Measurements from ENCODE around the gene RSPH1. TPM values are rescaled to one million over a fixed set of nuclear protein-coding genes. Genes with fewer than 3 reads are reported as not detected.

Gene RSPH1
- total RNA-seq, 1 experiment from 2014 or later = 2.6 TPM

DNA sequence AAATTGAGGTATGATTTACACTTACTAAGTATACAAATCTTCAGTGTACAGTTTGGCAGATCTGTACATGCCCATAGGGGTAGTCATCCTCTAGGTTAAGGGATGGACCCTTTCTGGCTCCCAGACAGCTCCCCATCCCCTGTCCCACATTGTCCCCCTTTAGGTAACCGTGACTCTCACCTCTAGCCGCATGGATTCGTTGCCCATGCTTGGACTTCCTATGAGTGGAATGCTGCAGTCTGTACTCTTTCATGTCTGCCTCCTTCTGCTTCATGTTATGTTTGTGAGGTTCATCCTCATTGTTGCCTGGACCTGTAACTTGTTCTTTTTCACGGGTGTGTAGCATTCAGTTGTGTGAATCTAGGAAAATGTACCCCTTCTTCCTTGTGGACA is 37.9 kb upstream of the RSPH1 start:
- no peak for DNase-seq (ENCODE audit: low read depth)
- in situ Hi-C loops (cut with HindIII; ENCODE audit: low pct_unique_long_range_greater_than_20kb, low sequenced_read_pairs) = no loop called here

DNA sequence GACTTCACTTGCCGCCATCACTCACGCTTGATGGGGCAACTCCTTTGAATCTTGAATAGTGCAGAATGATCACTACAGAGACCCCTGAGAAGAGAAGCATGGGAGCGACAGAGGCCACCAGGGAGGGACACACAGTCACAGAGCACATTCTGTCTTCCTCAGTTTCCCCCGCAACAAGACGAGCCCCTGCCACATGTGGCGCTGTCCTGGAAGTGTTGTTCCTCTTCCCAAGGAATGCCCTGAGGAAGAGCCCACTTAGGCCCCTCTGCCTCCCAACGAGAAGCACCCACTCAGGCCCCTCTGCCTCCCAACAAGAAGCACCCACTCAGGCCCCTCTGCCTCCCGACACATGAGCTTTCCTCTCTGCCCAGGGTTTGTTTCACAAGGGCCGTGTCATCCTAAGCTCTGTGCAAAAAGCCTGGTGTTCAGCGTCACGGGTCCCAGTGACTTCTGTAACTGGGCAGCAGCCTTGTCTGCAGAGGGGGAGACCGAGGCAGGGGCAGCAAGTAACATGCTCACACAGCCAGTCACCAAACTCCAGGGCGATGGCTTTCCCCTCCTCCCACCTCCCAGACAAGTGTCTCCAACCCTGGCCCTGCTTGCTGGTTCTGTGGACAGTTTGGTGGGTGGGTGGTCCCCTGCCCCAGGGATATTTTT is 37.4 kb upstream of the RSPH1 start:
- in situ Hi-C loops (cut with HindIII; ENCODE audit: low pct_unique_long_range_greater_than_20kb, low sequenced_read_pairs) = no loop called here
- DNase-seq (ENCODE audit: low read depth) = no peak

DNA sequence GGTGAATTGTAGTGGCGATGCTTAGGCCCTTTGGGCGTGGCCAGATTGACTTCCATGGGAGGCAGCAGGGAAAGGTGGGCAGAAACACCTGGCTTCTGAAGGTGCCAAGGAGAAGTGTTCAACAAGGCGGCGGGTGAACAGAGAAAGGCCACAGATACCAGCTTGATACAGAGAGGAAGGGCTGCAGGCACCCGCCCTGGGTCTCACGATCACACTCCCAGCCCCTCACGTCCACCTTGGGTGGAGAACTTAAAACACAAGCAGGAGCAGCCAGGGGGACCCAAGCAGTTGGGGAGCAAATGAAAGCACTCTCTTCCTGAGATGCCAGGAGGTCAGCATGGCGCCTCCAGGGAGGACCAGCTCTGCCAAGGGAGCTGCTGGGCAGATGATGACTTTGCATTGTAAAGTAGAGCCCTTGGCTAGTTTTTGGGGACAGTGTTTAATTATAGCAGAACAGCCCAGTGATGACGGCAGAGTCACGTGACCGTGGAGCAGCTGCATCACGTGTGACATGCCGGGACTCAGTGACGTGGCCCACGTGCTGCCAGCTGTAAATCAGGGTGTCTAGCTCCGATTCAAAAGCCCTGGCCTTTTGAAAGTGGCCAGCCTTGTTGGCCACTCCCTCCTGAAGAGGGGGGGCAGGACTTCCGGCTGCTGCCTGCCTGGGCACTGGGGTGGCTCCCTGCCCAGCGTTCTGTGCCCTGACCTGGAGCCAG is 36.6 kb upstream of the RSPH1 start:
- in situ Hi-C loops (cut with HindIII; ENCODE audit: low pct_unique_long_range_greater_than_20kb, low sequenced_read_pairs) = no loop called here
- DNase-seq (ENCODE audit: low read depth) = no peak

DNA sequence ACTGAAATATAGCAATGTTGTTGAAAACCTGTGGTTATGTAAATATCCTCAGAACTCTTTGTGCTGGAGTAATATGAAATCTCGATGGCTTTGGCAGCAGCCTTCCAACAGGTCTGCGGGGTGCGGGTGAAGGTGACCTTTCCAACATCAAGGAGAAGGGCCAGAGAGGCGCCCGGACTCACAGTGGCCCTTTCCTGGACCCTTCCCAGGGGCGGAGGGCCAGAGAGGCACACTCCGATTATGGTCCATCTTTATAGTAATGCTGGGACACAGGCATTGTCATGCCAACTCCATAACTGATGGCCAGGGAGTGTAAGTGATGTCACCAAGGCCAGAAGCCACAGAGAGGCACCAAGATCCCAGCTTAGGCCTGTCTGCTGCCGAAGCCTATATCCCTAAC is 35.7 kb upstream of the RSPH1 start:
- in situ Hi-C loops (cut with HindIII; ENCODE audit: low pct_unique_long_range_greater_than_20kb, low sequenced_read_pairs) = no loop called here

DNA sequence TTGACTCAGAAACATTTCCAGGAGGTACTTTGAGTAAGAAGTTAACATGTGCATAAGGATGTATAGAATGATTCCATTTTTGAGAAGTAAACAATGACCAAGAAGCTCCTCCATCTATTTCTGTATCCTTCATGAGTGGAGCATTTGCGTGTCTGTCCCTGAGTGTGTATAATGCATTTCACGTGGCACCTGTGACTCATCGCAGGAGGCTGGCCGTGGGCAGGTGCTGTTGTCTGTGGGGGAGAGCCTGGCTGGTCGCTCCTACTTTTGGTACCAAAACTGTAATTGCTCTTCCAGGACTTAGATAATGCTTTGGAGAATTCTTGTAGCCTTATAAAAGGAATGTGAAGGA is 34.1 kb upstream of the RSPH1 start:
- DNase-seq (ENCODE audit: low read depth) = no peak
- in situ Hi-C loops (cut with HindIII; ENCODE audit: low pct_unique_long_range_greater_than_20kb, low sequenced_read_pairs) = no loop called here

More for the DNA sequence above, 35.7 kb upstream of the RSPH1 start:
- DNase-seq (ENCODE audit: low read depth) = no peak

DNA sequence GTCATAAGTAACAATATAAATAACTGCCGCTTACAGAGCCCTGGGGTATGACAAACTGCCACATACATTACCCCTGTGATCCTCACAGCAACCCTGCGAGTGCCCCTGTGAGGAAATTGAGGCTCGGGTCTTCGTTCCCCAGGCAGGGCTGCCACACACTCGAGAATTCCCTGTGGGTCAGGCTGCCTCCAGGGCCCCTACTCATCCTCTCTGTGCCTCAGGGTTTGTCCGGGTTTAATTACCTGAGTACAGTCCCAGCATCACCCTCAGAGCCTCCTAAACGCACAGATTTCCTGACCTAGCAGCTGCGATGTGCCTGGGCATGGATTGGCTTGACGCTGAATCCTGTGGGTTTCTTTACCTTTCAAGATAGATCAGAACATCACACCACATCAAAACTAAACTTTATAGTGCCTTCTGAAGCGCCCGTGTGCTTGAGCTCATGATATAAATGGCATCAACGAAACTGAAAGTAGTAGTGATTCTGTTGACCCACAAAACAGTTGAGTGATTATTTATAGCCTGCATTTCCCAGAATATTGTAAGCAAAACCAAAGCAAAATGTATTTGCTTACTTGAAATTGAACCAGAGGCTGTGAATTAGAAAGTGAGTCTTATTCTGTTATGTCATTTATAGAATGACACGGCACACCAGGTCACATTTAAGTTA is 31.6 kb upstream of the RSPH1 start:
- in situ Hi-C loops (cut with HindIII; ENCODE audit: low pct_unique_long_range_greater_than_20kb, low sequenced_read_pairs) = no loop called here

DNA sequence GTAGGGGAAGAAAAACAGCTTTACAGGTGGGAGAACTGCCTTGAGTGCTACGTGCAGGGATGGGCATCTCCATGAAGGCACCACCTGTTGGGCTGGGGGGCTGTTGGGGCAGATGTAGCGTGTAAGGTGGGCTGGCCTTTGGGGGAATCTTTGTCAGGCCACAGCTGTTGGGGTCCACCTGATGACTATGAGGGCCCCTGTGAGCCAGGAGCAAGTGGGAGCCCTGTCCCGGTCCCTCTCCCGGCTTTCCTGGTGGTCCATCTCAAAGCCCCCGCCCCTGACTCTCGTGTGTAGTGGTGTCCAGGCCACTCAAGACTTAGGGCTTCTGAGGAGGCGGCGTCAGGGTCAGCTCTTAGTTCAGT is 31.1 kb upstream of the RSPH1 start:
- no peak for DNase-seq (ENCODE audit: low read depth)
- in situ Hi-C loops (cut with HindIII; ENCODE audit: low pct_unique_long_range_greater_than_20kb, low sequenced_read_pairs) = no loop called here

More for the DNA sequence above, 31.6 kb upstream of the RSPH1 start:
- DNase-seq (ENCODE audit: low read depth) = no peak

DNA sequence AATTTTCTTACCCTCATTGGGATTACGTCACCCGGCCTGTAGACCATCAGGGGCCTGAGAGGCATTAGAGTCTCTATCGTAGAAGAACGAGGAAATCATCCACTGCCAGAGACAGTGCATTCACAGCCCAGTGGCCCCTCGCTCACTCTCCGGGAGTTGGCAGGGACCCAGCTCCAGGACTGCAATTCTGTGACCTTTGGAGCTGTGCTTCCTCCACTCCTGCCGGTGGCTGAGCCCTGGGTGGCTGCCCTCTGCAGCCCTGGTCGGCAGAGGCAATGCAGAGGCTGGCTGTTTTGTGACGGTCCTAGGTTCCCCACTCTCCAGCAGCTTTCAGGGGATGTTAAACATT is 30.3 kb upstream of the RSPH1 start:
- no peak for DNase-seq (ENCODE audit: low read depth)

DNA sequence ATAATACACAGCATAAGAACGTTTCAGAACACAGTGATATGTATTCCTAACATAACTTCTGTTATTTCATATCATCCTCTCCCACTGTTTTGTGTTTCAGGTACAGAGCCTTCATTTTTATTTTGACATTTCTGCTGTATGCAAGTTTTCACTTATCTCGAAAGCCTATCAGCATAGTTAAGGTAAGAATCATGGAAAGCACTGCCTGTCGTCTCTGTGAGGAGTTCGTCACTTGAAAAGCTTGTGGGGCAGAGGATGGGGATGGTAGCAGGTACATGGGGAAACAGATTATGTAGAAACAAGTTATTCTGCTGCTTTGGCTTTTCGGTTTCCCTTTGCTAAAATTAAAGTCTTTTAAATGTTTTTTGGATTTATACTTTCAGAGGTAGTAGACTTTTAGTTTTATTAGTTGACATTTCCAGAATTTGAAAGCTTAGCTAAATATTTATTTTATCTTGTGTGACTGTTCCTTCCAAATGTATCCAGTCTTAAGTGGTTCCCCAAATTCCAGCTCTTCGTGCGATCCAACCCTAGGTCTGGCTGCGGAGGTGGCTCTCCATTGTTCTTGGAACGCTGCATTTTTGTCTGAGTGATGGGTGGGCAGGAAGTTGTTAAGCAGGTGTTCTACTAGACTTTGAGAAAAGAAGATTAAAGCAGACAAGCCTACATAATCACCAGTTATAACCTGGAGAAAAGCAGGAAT is 29.8 kb upstream of the RSPH1 start:
- DNase-seq (ENCODE audit: low read depth) = no peak
- in situ Hi-C loops (cut with HindIII; ENCODE audit: low pct_unique_long_range_greater_than_20kb, low sequenced_read_pairs) = no loop called here

More for the DNA sequence above, 30.3 kb upstream of the RSPH1 start:
- in situ Hi-C loops (cut with HindIII; ENCODE audit: low pct_unique_long_range_greater_than_20kb, low sequenced_read_pairs) = no loop called here

DNA sequence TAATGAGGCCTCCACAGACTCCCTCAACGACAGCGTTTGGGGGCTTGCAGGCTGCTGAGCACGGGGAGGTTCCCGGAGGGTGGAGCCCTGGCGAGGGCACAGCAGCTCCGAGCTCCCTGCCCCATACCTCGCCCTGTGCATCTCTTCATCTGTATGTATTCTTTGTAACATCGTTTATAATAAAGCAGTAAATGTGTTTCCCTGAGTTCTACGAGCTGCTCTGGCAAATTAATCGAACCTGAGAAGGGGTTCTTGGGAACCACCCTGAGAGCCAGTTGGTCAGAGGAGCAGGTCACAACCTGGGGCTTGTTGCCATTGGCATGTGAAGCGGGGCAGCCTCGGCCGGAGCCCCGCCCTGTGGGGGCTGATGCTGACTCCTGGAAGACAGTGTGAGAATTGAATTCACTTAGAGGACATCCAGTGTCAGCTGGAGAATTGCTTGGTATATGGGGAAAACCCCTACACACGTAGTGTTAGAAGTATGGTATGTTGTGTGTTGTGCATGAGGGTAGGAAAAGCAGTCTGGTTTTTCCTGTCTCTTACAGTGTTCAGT is 29.1 kb upstream of the RSPH1 start:
- in situ Hi-C loops (cut with HindIII; ENCODE audit: low pct_unique_long_range_greater_than_20kb, low sequenced_read_pairs) = no loop called here
- DNase-seq (ENCODE audit: low read depth) = no peak

DNA sequence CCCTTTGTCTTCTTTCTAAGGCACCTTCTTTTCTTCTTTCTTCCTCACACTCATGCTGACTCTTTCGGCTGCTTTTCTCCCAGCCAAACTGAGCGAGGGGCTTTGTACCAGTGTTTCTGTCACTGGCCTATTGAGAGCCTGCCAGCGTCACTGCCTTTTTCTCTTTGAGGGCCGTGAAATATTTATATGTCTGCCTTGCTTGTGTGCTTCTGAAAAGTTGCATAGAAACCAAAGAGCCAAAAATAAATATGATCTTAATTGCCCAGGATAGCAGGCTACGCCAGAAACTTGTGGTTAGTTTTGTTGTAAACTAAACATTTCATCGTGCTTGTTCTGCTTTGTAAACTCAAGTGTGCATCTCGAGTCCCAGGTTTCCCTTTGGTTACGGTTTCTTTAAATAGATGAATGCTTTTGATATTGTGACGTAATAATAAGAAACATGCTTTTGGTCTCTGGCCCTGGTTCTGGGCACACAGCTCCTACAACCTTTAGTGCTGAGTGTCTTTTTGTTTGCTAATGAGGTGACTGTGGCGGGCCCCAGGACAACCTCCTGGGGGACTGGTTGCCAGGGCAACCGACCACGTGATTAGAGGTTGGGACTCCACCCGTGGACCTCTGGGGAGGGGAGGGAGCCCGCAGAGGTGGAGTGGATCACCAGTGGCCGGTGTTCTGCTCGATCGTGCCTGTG is 28.5 kb upstream of the RSPH1 start:
- no peak for DNase-seq (ENCODE audit: low read depth)
- in situ Hi-C loops (cut with HindIII; ENCODE audit: low pct_unique_long_range_greater_than_20kb, low sequenced_read_pairs) = no loop called here

DNA sequence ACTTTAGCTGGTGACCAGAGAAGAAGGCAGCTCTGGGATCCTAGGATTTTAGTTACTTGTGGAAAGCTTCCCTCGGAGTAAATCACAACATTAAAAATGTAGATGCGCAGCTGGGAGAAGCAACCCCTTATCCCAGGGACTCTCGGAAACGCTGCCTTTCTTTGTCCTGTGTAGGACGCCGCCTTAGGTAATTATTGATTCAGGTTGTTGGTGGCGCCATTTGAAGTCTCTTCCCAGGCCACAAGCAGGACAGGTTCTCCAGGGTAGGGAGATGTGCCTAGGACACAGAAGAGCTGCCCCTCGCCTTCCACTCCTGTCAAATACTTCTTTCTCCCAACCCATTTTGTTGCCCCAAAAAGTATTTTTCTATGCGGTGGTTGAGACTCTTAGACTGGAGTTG is 27.9 kb upstream of the RSPH1 start:
- DNase-seq (ENCODE audit: low read depth) = no peak
- in situ Hi-C loops (cut with HindIII; ENCODE audit: low pct_unique_long_range_greater_than_20kb, low sequenced_read_pairs) = no loop called here

DNA sequence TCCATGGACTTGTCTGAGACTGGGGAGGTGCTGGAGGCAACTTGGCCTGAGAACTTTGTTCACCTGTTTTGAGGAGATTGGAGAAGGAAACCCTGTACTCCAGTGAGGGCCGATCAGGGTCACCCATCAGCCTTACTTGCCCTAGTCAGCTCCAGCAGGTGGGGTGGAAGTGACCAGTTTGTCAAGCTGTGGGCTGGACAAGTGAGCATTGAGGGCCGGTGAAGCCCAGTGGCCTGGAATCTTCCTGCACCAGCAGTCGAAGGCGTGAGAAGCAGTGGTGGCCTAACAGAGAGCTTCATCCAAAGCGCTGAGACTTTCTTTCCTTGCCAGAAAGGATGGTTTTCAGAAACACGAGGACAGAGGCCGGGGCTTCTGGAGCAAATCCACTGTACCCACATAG is 27.2 kb upstream of the RSPH1 start:
- DNase-seq (ENCODE audit: low read depth) = no peak
- in situ Hi-C loops (cut with HindIII; ENCODE audit: low pct_unique_long_range_greater_than_20kb, low sequenced_read_pairs) = no loop called here

DNA sequence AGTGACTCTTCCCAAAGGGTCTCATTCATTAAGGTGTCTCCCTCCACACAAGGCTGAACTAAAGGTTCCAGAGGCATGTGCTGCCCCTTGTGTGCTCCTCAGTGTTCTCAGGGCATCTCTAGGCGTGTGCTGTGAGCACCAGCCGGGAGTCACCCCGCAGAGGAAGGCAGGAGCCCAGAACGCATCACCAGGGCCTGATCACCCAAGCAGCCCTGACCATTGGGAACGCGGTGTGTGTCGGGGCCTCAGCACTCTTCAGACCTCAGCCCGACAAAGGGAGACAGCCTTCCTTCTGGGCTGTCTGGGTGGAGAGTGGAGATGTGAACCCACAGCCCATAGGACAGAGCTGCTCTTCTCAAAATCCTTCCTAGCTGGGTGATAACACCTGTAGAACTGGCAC is 26.7 kb upstream of the RSPH1 start:
- in situ Hi-C loops (cut with HindIII; ENCODE audit: low pct_unique_long_range_greater_than_20kb, low sequenced_read_pairs) = no loop called here
- DNase-seq (ENCODE audit: low read depth) = no peak

DNA sequence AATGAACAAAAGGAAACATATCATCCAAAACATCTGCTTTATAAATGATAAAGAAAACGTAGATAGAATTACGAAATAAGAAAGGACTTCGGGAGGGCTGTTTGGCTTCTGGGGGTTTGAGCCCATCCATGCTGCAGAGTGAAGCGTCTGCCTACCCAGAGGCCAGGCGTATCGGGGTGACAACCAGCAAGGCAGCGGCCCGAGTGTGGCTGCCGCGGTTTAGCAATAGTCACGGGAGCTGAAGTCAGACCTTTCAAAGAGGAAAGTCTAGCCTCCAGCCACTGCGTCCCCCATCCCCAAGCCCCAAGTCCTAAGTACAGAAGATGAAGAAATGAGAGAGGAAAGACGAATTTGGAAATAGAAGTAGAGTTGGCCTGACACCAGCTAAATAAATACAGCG is 26.2 kb upstream of the RSPH1 start:
- in situ Hi-C loops (cut with HindIII; ENCODE audit: low pct_unique_long_range_greater_than_20kb, low sequenced_read_pairs) = no loop called here
- no peak for DNase-seq (ENCODE audit: low read depth)

DNA sequence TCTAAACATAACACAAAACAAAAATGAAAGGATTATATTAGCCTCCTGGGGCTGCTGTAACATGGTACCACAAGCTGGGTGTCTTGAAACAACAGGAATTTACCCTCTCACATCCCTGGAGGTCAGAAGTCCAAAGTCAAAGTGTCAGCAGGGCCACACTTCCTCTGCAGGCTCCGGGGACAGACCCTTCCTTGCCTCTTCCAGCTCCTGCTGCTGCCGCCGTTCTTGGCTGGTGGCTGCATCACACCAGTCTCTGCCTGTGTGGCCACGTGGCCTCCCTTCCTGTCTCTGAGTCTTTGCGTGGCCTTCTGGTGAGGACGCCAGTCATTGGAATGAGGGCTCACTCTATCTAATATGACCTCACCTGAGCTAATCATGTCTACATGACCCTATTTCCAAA is 25.8 kb upstream of the RSPH1 start:
- no peak for DNase-seq (ENCODE audit: low read depth)
- in situ Hi-C loops (cut with HindIII; ENCODE audit: low pct_unique_long_range_greater_than_20kb, low sequenced_read_pairs) = no loop called here

DNA sequence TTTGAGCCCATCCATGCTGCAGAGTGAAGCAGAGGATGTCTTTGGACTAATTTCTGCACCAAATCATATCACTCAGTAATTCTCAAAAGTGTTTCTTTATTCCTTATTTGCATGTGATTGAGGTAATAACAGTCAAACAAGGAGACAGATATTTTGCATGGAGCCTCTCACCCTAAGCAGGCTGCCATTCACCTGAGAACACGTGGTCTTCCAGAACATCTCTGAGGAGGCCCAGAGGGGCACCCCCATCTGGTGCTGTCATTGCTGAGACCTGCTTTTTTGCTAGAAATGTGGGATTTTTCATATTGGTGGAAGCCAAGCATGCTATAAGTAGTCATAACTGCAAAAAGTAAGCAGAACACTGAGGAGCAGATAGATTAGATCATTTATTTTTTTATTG is 25.4 kb upstream of the RSPH1 start:
- in situ Hi-C loops (cut with HindIII; ENCODE audit: low pct_unique_long_range_greater_than_20kb, low sequenced_read_pairs) = no loop called here
- no peak for DNase-seq (ENCODE audit: low read depth)

DNA sequence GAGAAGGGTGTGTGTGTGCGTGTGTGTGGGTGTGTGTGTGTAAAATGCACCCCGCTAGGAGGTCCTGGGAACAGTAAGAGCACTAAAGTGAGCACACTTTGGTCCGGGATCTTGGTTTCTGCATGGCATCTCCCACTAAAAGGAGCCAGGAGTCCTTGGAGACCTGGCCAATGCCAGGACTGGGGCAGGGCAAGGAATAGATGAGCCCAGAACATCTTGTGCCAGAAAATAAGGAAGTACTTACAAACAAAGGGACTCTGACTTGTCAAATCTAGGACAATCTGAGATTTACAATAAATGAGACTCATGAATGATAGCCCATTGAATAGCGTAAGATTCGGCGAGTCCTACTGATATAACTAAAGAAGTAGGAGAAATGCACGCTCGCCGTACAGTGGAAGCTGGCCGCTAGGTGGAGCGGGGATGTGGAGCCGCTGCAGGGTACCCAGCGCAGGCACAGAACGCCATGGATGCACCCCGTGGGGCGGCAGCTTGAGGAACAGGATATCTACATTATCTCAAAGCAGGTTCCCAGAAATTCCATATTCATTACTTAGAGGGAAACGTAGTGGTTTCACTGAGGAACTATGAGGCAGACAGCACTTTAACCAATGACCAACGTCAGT is 24.7 kb upstream of the RSPH1 start:
- DNase-seq (ENCODE audit: low read depth) = no peak
- in situ Hi-C loops (cut with HindIII; ENCODE audit: low pct_unique_long_range_greater_than_20kb, low sequenced_read_pairs) = no loop called here
